Mucosa of rectum (tissue), 2 donors: ENCODE data around the gene MZB1.

Experiments
- H3K27ac ChIP-seq, 2 donors: one replicate each; pipeline ENCODE4 v1.7.0; 2013; ENCODE audit warnings: inconsistent platforms in 2 of 2, low read depth in 2 of 2, low read length in 2 of 2
- H3K27me3 ChIP-seq, 2 donors: one replicate each; pipeline ENCODE4 v1.7.0; 2013; ENCODE audit warnings: low read length in 2 of 2; ENCODE audit not compliant: control insufficient read depth in 2 of 2, insufficient read depth in 2 of 2
- H3K36me3 ChIP-seq, 2 donors: one replicate each; pipeline ENCODE4 v1.7.0; 2013; ENCODE audit warnings: low read length in 2 of 2; ENCODE audit not compliant: control insufficient read depth in 2 of 2, insufficient read depth in 2 of 2
- H3K4me1 ChIP-seq, 2 donors: one replicate each; pipeline ENCODE4 v1.7.0; 2013; ENCODE audit warnings: low read length in 2 of 2, mild to moderate bottlenecking in 1 of 2; ENCODE audit not compliant: control insufficient read depth in 2 of 2, insufficient read depth in 2 of 2
- H3K4me3 ChIP-seq, 2 donors: one replicate each; pipeline ENCODE4 v1.7.0; 2013; ENCODE audit warnings: low read length in 2 of 2
- H3K9ac ChIP-seq, 2 donors: one replicate each; pipeline ENCODE4 v1.7.0; 2013; ENCODE audit warnings: low read length in 2 of 2, low read depth in 1 of 2, mild to moderate bottlenecking in 1 of 2
- H3K9me3 ChIP-seq, 2 donors: one replicate each; pipeline ENCODE4 v1.7.0; 2013; ENCODE audit warnings: low read length in 2 of 2; ENCODE audit not compliant: control insufficient read depth in 2 of 2
- donor health status: healthy.
- donor health status: Normal muscosa, but diverticular disease.

Gene MZB1

GRCh38 chr5:139402561-139403158, 12.9 kb upstream of the MZB1 start:
- H3K4me3 ChIP-seq, result no peak overlapping the region
- H3K36me3 ChIP-seq, result peaks cover 0 to 2% of the 10 kb centered on the region in 2 donors
- no peaks in the 10 kb centered on the region for H3K9me3 ChIP-seq
- no peak overlapping the region for H3K27ac ChIP-seq
- peaks cover 13 to 15% of the 10 kb centered on the region in 2 donors for H3K4me1 ChIP-seq
- H3K9ac ChIP-seq, result no peak overlapping the region
- H3K27me3 ChIP-seq, result no peaks in the 10 kb centered on the region

DNA sequence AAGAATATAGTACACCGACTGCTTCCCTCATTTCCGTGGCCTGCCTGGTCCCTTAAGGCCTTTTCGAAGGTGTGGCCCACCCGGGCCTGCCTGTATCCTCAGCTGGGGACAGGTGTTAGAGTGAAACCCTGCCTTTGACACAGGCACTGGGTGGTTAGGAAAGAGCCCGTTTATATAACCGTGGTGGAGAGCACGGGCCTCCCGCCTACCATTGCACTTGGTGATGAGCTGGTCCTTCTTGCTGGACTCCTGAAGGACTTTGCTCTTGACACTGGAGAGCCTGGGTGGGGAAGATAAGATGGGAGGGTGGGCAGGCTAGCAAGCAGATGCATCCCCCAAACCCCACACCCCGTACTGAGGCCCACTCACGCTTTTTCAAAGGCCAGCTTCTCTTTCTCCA, 11.8 kb upstream of the MZB1 start:
- no peaks in the 10 kb centered on the region for H3K27me3 ChIP-seq
- H3K27ac ChIP-seq, result no peak overlapping the region
- no peaks in the 10 kb centered on the region for H3K9me3 ChIP-seq
- H3K4me1 ChIP-seq, result peaks cover 13 to 15% of the 10 kb centered on the region in 2 donors
- peaks cover 0 to 2% of the 10 kb centered on the region in 2 donors for H3K36me3 ChIP-seq
- H3K9ac ChIP-seq, result no peak overlapping the region
- H3K4me3 ChIP-seq, result no peak overlapping the region

GRCh38 chr5:139399501-139400121, 9.9 kb upstream of the MZB1 start:
- Histone ChIP-seq H3K9ac (no peak overlapping the region), H3K27me3 (no peaks in the 10 kb centered on the region), H3K27ac (no peak overlapping the region)

GRCh38 chr5:139397921-139398320, 8.2 kb upstream of the MZB1 start:
- H3K27me3 ChIP-seq, result peaks cover 0 to 7% of the 10 kb centered on the region in 2 donors
- no peak overlapping the region for H3K4me3 ChIP-seq
- no peaks in the 10 kb centered on the region for H3K9me3 ChIP-seq
- peaks cover 12 to 15% of the 10 kb centered on the region in 2 donors for H3K4me1 ChIP-seq
- no peak overlapping the region for H3K9ac ChIP-seq
- peaks cover 3 to 7% of the 10 kb centered on the region in 2 donors for H3K36me3 ChIP-seq
- H3K27ac ChIP-seq, result no peak overlapping the region

More at GRCh38 chr5:139399501-139400121, 9.9 kb upstream of the MZB1 start:
- no peak overlapping the region for H3K4me3 ChIP-seq
- peaks cover 3 to 7% of the 10 kb centered on the region in 2 donors for H3K36me3 ChIP-seq
- H3K9me3 ChIP-seq, result no peaks in the 10 kb centered on the region
- peaks cover 13% of the 10 kb centered on the region in 2 donors for H3K4me1 ChIP-seq

DNA sequence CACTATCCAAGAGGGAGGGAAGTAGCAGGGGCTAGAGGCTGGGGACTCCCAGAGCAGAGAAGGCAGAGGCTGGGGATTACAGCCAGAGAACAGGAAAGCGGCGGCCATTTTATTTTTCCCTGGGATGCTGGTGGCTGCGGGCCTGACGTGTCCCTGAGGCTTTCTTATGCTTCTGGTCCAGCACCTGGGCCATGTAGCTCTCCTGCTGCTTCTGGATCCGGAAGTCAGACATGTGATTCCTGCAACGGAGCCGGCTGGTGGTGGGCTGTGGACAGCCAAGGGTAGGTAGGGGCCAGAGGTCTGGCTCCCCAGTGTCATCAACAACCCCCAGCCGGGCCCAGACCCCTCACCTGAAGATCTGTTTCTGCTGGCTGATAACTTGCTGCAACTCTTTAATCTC, 7.0 kb upstream of the MZB1 start:
- H3K27ac ChIP-seq, result no peak overlapping the region
- H3K9ac ChIP-seq, result no peak overlapping the region
- H3K4me3 ChIP-seq, result no peak overlapping the region
- H3K4me1 ChIP-seq, result peaks cover 14 to 22% of the 10 kb centered on the region in 2 donors
- peaks cover 0 to 7% of the 10 kb centered on the region in 2 donors for H3K27me3 ChIP-seq
- H3K9me3 ChIP-seq, result no peaks in the 10 kb centered on the region
- peaks cover 3 to 7% of the 10 kb centered on the region in 2 donors for H3K36me3 ChIP-seq

GRCh38 chr5:139395844-139396640, 6.3 kb upstream of the MZB1 start:
- H3K4me1 ChIP-seq, result peaks cover 19 to 28% of the 10 kb centered on the region in 2 donors
- peaks cover 3 to 5% of the 10 kb centered on the region in 2 donors for H3K36me3 ChIP-seq
- H3K27me3 ChIP-seq, result peaks cover 0 to 7% of the 10 kb centered on the region in 2 donors
- no peak overlapping the region for H3K9ac ChIP-seq
- H3K4me3 ChIP-seq, result no peak overlapping the region
- H3K27ac ChIP-seq, result no peak overlapping the region
- no peaks in the 10 kb centered on the region for H3K9me3 ChIP-seq

- Histone ChIP-seq H3K9ac (peak within 1 kb of the TSS in 1 of 2 donors; percentile 68), H3K4me1 (peaks cover 30 to 40% of the 10 kb centered on the region in 2 donors), H3K4me3 (peak within 1 kb of the TSS; percentile 75 to 76), H3K9me3 (no peaks in the 10 kb centered on the region), H3K27ac (no peak within 1 kb of the TSS), H3K36me3 (peaks cover 8 to 9% of the 10 kb centered on the region in 2 donors), H3K27me3 (peaks cover 0 to 7% of the 10 kb centered on the region in 2 donors)
Observed at GRCh38 chr5:139394654-139395566, 5.2 kb upstream of the MZB1 start, which contains the start of gene PROB1. TSS of gene PROB1 (minus strand) at chr5:139395104. CDS start at chr5:139395081, 23 bp downstream.

DNA sequence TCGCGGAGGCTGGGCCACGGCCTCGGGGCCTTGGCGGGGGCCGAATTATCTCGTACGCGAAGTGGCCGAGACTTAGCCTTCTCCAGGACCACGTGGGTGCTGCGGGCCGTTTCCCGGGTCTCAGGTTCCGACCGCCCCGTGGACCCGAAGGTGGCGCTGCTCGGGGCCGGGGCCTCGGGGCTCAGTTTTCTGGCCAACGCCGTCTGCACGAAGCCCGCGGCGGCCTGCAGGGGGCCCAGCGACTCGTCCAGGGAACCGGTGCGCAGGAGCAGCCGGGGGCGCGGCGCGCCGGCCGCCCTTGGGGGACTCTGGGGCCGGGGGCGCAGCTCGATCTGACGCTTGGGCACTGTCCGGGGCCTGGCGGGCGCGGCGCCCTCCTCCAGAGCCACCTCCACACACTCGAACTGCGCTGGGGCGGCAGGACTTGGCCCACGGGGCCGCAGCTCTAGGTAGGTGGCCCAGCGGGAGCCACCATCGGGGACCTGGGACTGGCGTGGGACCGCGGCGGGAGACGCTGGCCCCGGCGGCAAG, 4.5 kb upstream of the MZB1 start:
- Histone ChIP-seq H3K9ac (peak overlapping the region in 1 of 2 donors; percentile 68), H3K36me3 (peaks cover 8 to 10% of the 10 kb centered on the region in 2 donors), H3K4me3 (peak overlapping the region; percentile 75 to 76), H3K9me3 (no peaks in the 10 kb centered on the region), H3K27ac (no peak overlapping the region), H3K27me3 (peaks cover 0 to 7% of the 10 kb centered on the region in 2 donors), H3K4me1 (peaks cover 36 to 46% of the 10 kb centered on the region in 2 donors)

GRCh38 chr5:139393497-139394122, 3.9 kb upstream of the MZB1 start:
- peaks cover 0 to 7% of the 10 kb centered on the region in 2 donors for H3K27me3 ChIP-seq
- H3K27ac ChIP-seq, result no peak overlapping the region
- no peaks in the 10 kb centered on the region for H3K9me3 ChIP-seq
- H3K4me1 ChIP-seq, result peaks cover 40 to 51% of the 10 kb centered on the region in 2 donors
- H3K4me3 ChIP-seq, result peak overlapping the region; percentile 75 to 76
- H3K9ac ChIP-seq, result peak overlapping the region; percentile 35 to 68
- peaks cover 8 to 10% of the 10 kb centered on the region in 2 donors for H3K36me3 ChIP-seq
